Right atrium auricular region (tissue), 2 donors: ENCODE results near the gene ATP6V1G2. TPM values are rescaled to one million over a fixed set of nuclear protein-coding genes. Genes with fewer than 3 reads are reported as not detected.

Source experiments
- DNase-seq: peaks from one replicate; pipeline ENCODE4 v3.0.0-alpha.2; 2019; ENCODE audit warnings: low spot score
- H3K27ac ChIP-seq, 2 donors: fragments of 200-600 bp; sonication (generic); 1 replicate in 1 of 2; 2 replicates in 1 of 2; pipeline ENCODE4 v1.5.1; 2016 to 2019
- H3K27me3 ChIP-seq, 2 donors: fragments of 200-600 bp; sonication (generic); one replicate each; pipeline versions ENCODE4 v1.5.1 to v1.6.0; 2017 to 2019
- H3K36me3 ChIP-seq: fragments of 200-600 bp; sonication (generic); one replicate; pipeline ENCODE4 v1.5.1; 2016
- H3K4me1 ChIP-seq, 2 donors: fragments of 200-600 bp; sonication (generic); one replicate each; pipeline versions ENCODE4 v1.5.1 to v1.6.0; 2017 to 2019
- H3K4me3 ChIP-seq, 2 donors: fragments of 200-600 bp; sonication (generic); 1 replicate in 1 of 2; 2 replicates in 1 of 2; pipeline ENCODE4 v1.5.1; 2017 to 2019; ENCODE audit warnings: mild to moderate bottlenecking in 1 of 2, moderate library complexity in 1 of 2
- H3K9me3 ChIP-seq, 2 donors: fragments of 200-600 bp; sonication (generic); one replicate each; pipeline ENCODE4 v1.5.1; 2019
- CTCF ChIP-seq, 2 donors: fragments of 200-600 bp; sonication (generic); IDR thresholded peaks; one replicate each; pipeline ENCODE4 v1.5.1; 2019; ENCODE audit warnings: antibody characterized with exemption in 2 of 2
- total RNA-seq, 2 donors: library from RNA; depleted of rRNA; stranded (reverse); fragments of >200 nt; gene quantifications; one replicate each; pipeline ENCODE4 v1.1.0, GENCODE V29; 2016

Gene ATP6V1G2
- total RNA-seq, 2 donors from 2014 or later, result 1.2 to 6.0 TPM

GRCh38 chr6:31530659-31531058 lies 15.7 kb downstream of the ATP6V1G2 start:
- H3K4me1 ChIP-seq, result no peaks in the 10 kb centered on the region
- no peaks in the 10 kb centered on the region for H3K27me3 ChIP-seq
- H3K9me3 ChIP-seq, result no peaks in the 10 kb centered on the region
- TF ChIP-seq CTCF (IDR thresholded peaks at IDR 0.05), result no peak
- H3K27ac ChIP-seq, result no peak overlapping the region
- H3K4me3 ChIP-seq, result no peak overlapping the region
- peaks cover 63% of the 10 kb centered on the region for H3K36me3 ChIP-seq
- no peak for DNase-seq

- H3K4me1 ChIP-seq, result no peaks in the 10 kb centered on the region
- TF ChIP-seq CTCF (IDR thresholded peaks at IDR 0.05), result no peak
- no peaks in the 10 kb centered on the region for H3K9me3 ChIP-seq
- H3K27ac ChIP-seq, result no peak overlapping the region
- H3K27me3 ChIP-seq, result no peaks in the 10 kb centered on the region
- DNase-seq, result no peak
- H3K4me3 ChIP-seq, result no peak overlapping the region
- peaks cover 52% of the 10 kb centered on the region for H3K36me3 ChIP-seq
Measured at GRCh38 chr6:31529329-31530150, 16.9 kb downstream of the ATP6V1G2 start.

DNA sequence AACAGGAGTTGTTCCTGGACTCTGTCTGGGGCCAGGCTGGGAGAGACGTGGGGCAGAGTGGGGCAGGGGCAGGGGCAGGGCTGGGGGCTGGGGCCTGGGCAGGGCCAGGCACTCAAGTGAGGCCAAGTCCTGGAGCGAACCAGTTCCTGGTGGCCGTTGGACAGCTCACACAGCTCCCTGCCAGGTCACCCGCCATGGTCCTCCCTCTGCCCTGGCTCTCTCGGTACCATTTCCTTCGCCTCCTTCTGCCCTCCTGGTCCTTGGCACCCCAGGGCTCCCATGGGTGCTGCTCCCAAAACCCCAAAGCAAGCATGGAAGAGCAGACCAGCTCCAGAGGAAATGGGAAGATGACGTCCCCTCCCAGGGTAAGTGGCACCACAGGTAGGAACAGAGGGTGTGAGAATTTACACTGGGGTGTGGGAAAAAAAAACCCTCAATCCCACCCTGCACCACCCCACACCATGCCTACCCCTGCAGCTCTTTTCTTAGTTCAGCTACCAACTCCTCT lies 17.5 kb downstream of the ATP6V1G2 start, which contains the start of gene MCCD1:
TSS of gene MCCD1 (plus strand) at position 142 of the 508 bp plus-strand sequence. CDS start at position 195, 53 bp downstream.
- TF ChIP-seq CTCF (IDR thresholded peaks at IDR 0.05), result no peak
- Histone ChIP-seq H3K9me3 (no peaks in the 10 kb centered on the region), H3K36me3 (peaks cover 45% of the 10 kb centered on the region), H3K4me3 (no peak within 1 kb of the TSS), H3K27ac (no peak within 1 kb of the TSS), H3K27me3 (no peaks in the 10 kb centered on the region), H3K4me1 (no peaks in the 10 kb centered on the region)
- DNase-seq, result no peak

- no peak for DNase-seq
Measured at GRCh38 chr6:31528307-31528777, 18.1 kb downstream of the ATP6V1G2 start.

DNA sequence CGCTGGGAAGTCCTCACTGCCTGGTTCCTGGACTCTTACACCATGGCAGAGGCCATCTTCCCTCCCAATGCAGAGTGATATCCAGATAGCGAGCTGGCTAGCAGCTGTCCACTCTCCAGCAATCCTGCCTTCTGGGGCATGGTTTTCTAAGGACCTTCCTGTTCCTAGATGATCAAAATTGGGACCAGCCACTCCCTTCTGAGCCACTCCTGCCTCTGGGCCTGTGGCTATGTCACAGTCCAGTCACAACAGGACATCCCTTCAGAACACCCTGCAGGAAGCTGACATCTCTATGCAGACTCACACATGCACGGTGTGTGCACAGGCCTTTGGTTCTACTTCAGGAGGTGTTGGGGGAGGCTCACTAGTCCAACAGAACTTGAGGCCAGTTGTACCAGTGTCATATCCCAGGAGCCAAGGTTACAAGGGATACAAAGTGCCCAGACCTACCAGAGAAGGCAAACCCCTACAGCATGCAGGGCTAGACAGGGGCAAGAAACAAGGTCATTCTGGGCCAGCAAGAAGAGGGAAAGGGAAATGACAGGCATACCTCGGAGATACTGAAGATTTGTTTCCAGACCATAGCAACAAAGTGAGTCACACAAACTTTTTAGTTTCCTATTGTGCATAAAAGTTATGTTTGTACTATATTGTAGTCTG lies 20.3 kb downstream of the ATP6V1G2 start:
- H3K4me1 ChIP-seq, result no peaks in the 10 kb centered on the region
- no peaks in the 10 kb centered on the region for H3K27me3 ChIP-seq
- no peak overlapping the region for H3K4me3 ChIP-seq
- no peak overlapping the region for H3K27ac ChIP-seq
- no peaks in the 10 kb centered on the region for H3K9me3 ChIP-seq
- no peak for DNase-seq
- TF ChIP-seq CTCF (IDR thresholded peaks at IDR 0.05), result no peak
- H3K36me3 ChIP-seq, result peaks cover 17% of the 10 kb centered on the region

More at GRCh38 chr6:31528307-31528777, 18.1 kb downstream of the ATP6V1G2 start:
- no peak overlapping the region for H3K27ac ChIP-seq
- H3K9me3 ChIP-seq, result no peaks in the 10 kb centered on the region
- H3K4me1 ChIP-seq, result no peaks in the 10 kb centered on the region
- no peaks in the 10 kb centered on the region for H3K27me3 ChIP-seq
- H3K36me3 ChIP-seq, result peaks cover 40% of the 10 kb centered on the region
- H3K4me3 ChIP-seq, result no peak overlapping the region
- TF ChIP-seq CTCF (IDR thresholded peaks at IDR 0.05), result no peak
